ENCODE measurements around the gene TIGD4. TPM values are rescaled to one million over a fixed set of nuclear protein-coding genes. Genes with fewer than 3 reads are reported as not detected.

The TIGD4 gene
- 0.26 TPM for polyA plus RNA-seq (2013)

DNA sequence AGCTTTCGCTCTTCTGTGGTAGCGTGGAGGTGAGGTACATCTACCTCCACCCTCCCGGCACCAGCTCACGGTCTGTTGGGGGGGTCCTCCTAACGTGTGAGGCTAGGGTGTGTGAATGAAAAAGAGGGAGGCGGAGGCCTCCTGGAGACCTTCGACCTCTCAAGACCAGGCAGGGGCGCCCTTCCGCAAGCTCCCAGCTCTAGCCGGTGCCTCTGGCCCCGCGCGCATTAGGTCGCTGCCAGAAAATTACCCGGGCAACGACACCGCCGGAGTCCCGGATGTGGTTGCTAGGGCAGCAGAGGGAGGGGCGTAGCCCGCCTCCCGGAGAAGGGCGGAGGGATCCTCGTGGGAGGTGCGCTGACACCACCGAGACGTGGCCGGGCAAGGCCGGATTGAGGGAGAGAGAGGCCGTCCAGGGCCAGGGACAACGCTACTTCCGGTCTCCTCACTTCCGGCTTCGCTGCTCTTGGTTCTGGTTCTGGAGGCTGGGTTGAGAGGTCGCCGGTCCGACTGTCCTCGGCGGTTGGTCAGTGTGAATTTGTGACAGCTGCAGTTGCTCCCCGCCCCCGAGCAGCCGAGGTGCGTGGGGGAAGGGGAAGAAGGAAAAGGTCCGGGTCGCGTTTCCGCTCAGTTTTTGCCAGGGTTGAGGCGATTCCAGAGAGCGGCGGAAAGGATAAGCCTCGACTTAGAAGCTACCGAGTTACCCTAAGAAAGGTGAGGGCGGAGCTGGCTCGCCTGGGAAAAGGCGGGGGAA is at the start of gene TIGD4, which contains the start of gene ARFIP1:
Gene TIGD4, minus strand, starts transcription at position 218 of the 754 bp plus-strand sequence. CDS start 8,726 bp downstream, outside the sequence.
Gene ARFIP1, plus strand, starts transcription at position 442 of the 754 bp plus-strand sequence. CDS start 49,680 bp downstream, outside the sequence.
- POLR2A ChIA-PET: no interaction called here
- Histone ChIP-seq H3K27me3 (replicated peaks in 2 of 5; ENCODE audit: control insufficient read depth in 4 of 5, insufficient read depth in 5 of 5, low read length in 4 of 5) (no peaks in the 10 kb centered on the region), H3K4me1 (ENCODE audit: control extremely low read depth in 1 of 4, control insufficient read depth in 4 of 4, insufficient read depth in 4 of 4, low read length in 3 of 4) (peaks cover 12 to 45% (median 36%) of the 10 kb centered on the region in 4 experiments), H3K9me3 (ENCODE audit: control extremely low read depth in 1 of 5, control insufficient read depth in 4 of 5, insufficient read depth in 2 of 5, low read depth in 1 of 5, low read length in 4 of 5) (no peaks in the 10 kb centered on the region), H3K36me3 (ENCODE audit: control insufficient read depth in 4 of 4, insufficient read depth in 4 of 4, low read length in 3 of 4) (peaks cover 0 to 2% (median 0%) of the 10 kb centered on the region in 4 experiments), H3K27ac (ENCODE audit: insufficient read depth in 1 of 2, low read depth in 1 of 2, low read length in 2 of 2, poor library complexity in 1 of 2, severe bottlenecking in 2 of 2) (peak within 1 kb of the TSS in 1 of 2 experiments; percentile 72), H3K4me3 (ENCODE audit: control insufficient read depth in 1 of 7, extremely low read depth in 1 of 7, insufficient read depth in 4 of 7, low read depth in 2 of 7, low read length in 6 of 7) (peak within 1 kb of the TSS; percentile 81 to 92 (median 91))
- 0% methylated on average over 44 of the region's 55 CpGs for WGBS (ENCODE audit: insufficient coverage)
- DNase-seq: peak; percentile 91 to 94 (median 94)
- CTCF ChIA-PET: interaction anchor here (1.0 to 1.5 kb wide), 6 partner anchors 11 to 309 kb away, joined by 3 to 5 read pairs (median 3); no protein-coding TSS in a partner anchor

DNA sequence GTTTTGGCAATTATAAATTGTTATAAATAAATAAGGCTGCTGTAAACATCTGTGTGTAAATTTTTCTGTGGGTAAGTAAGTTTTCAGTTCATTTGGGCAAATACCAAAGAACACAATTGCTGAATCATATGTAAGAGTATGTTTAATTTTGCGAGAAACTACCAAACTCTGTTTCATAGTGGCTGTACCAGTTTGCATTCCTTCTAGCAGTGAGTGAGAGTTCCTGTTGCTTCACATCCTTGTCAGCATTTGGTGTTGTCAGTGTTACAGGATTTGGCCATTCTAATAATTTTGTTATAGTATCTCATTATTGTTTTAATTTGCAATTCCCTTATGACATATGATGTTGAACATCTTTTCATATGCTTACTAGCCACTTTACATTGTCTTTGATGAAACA is 48.6 kb upstream of the TIGD4 start:
- H3K4me1 ChIP-seq (ENCODE audit: control extremely low read depth in 1 of 4, control insufficient read depth in 4 of 4, insufficient read depth in 4 of 4, low read length in 3 of 4): no peaks in the 10 kb centered on the region
- H3K27me3 ChIP-seq (replicated peaks in 2 of 5; ENCODE audit: control insufficient read depth in 4 of 5, insufficient read depth in 5 of 5, low read length in 4 of 5): no peaks in the 10 kb centered on the region
- CTCF ChIA-PET: no interaction called here
- POLR2A ChIA-PET: no interaction called here
- no peak overlapping the region for H3K4me3 ChIP-seq (ENCODE audit: control insufficient read depth in 1 of 7, extremely low read depth in 1 of 7, insufficient read depth in 4 of 7, low read depth in 2 of 7, low read length in 6 of 7)
- peaks cover 0 to 8% (median 2%) of the 10 kb centered on the region in 5 experiments for H3K9me3 ChIP-seq (ENCODE audit: control extremely low read depth in 1 of 5, control insufficient read depth in 4 of 5, insufficient read depth in 2 of 5, low read depth in 1 of 5, low read length in 4 of 5)
- no peak for DNase-seq
- peaks cover 0 to 11% (median 4%) of the 10 kb centered on the region in 4 experiments for H3K36me3 ChIP-seq (ENCODE audit: control insufficient read depth in 4 of 4, insufficient read depth in 4 of 4, low read length in 3 of 4)
- no CpG with 5 or more reads among the region's 1 CpG for WGBS (ENCODE audit: insufficient coverage)
- no peak overlapping the region for H3K27ac ChIP-seq (ENCODE audit: insufficient read depth in 1 of 2, low read depth in 1 of 2, low read length in 2 of 2, poor library complexity in 1 of 2, severe bottlenecking in 2 of 2)

DNA sequence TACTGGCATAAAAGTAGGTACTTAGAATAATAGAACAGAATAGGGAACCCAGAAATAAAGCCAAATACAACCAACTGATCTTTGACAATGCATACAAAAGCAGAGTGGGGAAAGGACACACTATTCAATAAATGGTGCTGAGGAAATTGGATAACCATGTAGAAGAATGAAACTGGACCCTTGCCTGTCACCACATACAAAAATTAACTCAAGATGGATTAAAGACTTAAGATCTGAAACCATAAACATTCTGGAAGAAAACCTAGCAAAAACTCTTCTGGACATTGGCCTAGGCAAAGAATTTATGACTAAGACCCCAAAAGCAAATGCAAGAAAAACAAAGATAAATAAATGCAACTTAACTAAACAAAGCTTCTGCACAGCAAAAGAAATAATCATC is 45.8 kb upstream of the TIGD4 start:
- POLR2A ChIA-PET: no interaction called here
- Histone ChIP-seq H3K27me3 (replicated peaks in 2 of 5; ENCODE audit: control insufficient read depth in 4 of 5, insufficient read depth in 5 of 5, low read length in 4 of 5) (no peaks in the 10 kb centered on the region), H3K9me3 (ENCODE audit: control extremely low read depth in 1 of 5, control insufficient read depth in 4 of 5, insufficient read depth in 2 of 5, low read depth in 1 of 5, low read length in 4 of 5) (peaks cover 0 to 17% (median 3%) of the 10 kb centered on the region in 5 experiments), H3K4me3 (ENCODE audit: control insufficient read depth in 1 of 7, extremely low read depth in 1 of 7, insufficient read depth in 4 of 7, low read depth in 2 of 7, low read length in 6 of 7) (no peak overlapping the region), H3K36me3 (ENCODE audit: control insufficient read depth in 4 of 4, insufficient read depth in 4 of 4, low read length in 3 of 4) (no peaks in the 10 kb centered on the region), H3K4me1 (ENCODE audit: control extremely low read depth in 1 of 4, control insufficient read depth in 4 of 4, insufficient read depth in 4 of 4, low read length in 3 of 4) (no peaks in the 10 kb centered on the region), H3K27ac (ENCODE audit: insufficient read depth in 1 of 2, low read depth in 1 of 2, low read length in 2 of 2, poor library complexity in 1 of 2, severe bottlenecking in 2 of 2) (no peak overlapping the region)
- CTCF ChIA-PET: no interaction called here
- DNase-seq: no peak

DNA sequence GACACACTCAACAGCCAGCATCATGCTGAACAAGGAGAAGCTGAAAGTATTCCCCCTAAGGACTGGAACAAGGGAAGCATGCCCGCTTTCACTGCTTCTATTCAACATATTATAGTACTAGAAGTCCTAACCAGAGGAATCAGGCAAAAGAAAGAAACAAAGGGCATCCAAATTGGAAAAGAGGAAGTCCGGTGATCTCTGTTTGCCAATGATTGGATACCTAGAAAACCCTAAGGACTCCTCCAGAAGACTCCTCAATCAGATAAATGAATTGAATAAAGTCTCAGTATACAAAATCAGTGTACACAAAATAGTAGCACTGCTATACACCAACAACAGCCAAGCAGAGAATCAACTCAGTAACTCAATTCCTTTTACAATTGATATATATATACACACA is 45.0 kb upstream of the TIGD4 start:
- Histone ChIP-seq H3K9me3 (ENCODE audit: control extremely low read depth in 1 of 5, control insufficient read depth in 4 of 5, insufficient read depth in 2 of 5, low read depth in 1 of 5, low read length in 4 of 5) (peaks cover 0 to 20% (median 3%) of the 10 kb centered on the region in 5 experiments), H3K36me3 (ENCODE audit: control insufficient read depth in 4 of 4, insufficient read depth in 4 of 4, low read length in 3 of 4) (peaks cover 0 to 2% (median 1%) of the 10 kb centered on the region in 4 experiments), H3K4me1 (ENCODE audit: control extremely low read depth in 1 of 4, control insufficient read depth in 4 of 4, insufficient read depth in 4 of 4, low read length in 3 of 4) (no peaks in the 10 kb centered on the region), H3K4me3 (ENCODE audit: control insufficient read depth in 1 of 7, extremely low read depth in 1 of 7, insufficient read depth in 4 of 7, low read depth in 2 of 7, low read length in 6 of 7) (no peak overlapping the region), H3K27me3 (replicated peaks in 2 of 5; ENCODE audit: control insufficient read depth in 4 of 5, insufficient read depth in 5 of 5, low read length in 4 of 5) (no peaks in the 10 kb centered on the region), H3K27ac (ENCODE audit: insufficient read depth in 1 of 2, low read depth in 1 of 2, low read length in 2 of 2, poor library complexity in 1 of 2, severe bottlenecking in 2 of 2) (no peak overlapping the region)
- CTCF ChIA-PET: no interaction called here
- WGBS (ENCODE audit: insufficient coverage): no CpG with 5 or more reads among the region's 2 CpGs
- POLR2A ChIA-PET: no interaction called here
- no peak for DNase-seq

DNA sequence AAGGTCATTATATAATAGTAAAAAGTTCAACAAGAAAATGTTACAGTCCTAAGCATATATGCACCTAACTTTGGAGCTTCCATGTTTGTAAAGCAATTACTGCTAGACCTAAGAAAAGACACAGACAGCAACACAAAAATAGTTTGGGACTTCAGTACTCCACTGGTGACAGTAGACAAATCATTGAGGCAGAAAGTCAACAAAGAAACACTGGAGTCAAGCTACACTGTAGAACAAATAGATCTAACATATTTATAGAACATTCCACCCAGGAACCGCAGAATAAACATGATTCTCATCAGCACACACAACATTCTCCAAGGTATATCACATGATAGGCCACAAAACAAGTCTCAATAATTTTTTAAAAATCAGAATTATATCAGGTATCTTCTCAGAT is 42.8 kb upstream of the TIGD4 start:
- 100% methylated on average over 1 of the region's 1 CpG for WGBS (ENCODE audit: insufficient coverage)
- no peak overlapping the region for H3K4me3 ChIP-seq (ENCODE audit: control insufficient read depth in 1 of 7, extremely low read depth in 1 of 7, insufficient read depth in 4 of 7, low read depth in 2 of 7, low read length in 6 of 7)
- H3K36me3 ChIP-seq (ENCODE audit: control insufficient read depth in 4 of 4, insufficient read depth in 4 of 4, low read length in 3 of 4): peaks cover 2 to 8% (median 4%) of the 10 kb centered on the region in 4 experiments
- H3K4me1 ChIP-seq (ENCODE audit: control extremely low read depth in 1 of 4, control insufficient read depth in 4 of 4, insufficient read depth in 4 of 4, low read length in 3 of 4): peaks cover 0 to 5% (median 0%) of the 10 kb centered on the region in 4 experiments
- H3K27ac ChIP-seq (ENCODE audit: insufficient read depth in 1 of 2, low read depth in 1 of 2, low read length in 2 of 2, poor library complexity in 1 of 2, severe bottlenecking in 2 of 2): no peak overlapping the region
- no peak for DNase-seq
- no peaks in the 10 kb centered on the region for H3K27me3 ChIP-seq (replicated peaks in 2 of 5; ENCODE audit: control insufficient read depth in 4 of 5, insufficient read depth in 5 of 5, low read length in 4 of 5)
- CTCF ChIA-PET: no interaction called here
- POLR2A ChIA-PET: no interaction called here
- H3K9me3 ChIP-seq (ENCODE audit: control extremely low read depth in 1 of 5, control insufficient read depth in 4 of 5, insufficient read depth in 2 of 5, low read depth in 1 of 5, low read length in 4 of 5): peaks cover 0 to 21% (median 6%) of the 10 kb centered on the region in 5 experiments

DNA sequence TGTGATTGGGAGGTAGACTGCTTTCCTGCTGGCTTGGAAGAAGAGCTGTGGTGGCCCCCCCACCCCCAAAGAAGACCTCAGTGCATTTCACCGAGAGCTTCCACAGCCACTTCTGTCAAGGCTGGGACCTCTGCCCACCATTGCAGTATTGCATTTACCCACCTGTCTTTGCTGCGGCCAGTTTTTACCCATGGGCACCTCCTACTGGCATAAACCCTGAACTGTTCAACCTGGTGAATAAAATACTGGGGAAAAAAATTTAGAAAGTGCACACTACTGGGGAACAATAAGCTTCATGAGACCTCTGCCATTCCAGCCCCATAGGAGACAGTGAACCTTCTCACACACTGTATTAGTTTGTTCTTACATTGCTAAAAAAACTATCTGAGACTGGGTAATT is 40.5 kb upstream of the TIGD4 start:
- Histone ChIP-seq H3K27me3 (replicated peaks in 2 of 5; ENCODE audit: control insufficient read depth in 4 of 5, insufficient read depth in 5 of 5, low read length in 4 of 5) (no peaks in the 10 kb centered on the region), H3K4me3 (ENCODE audit: control insufficient read depth in 1 of 7, extremely low read depth in 1 of 7, insufficient read depth in 4 of 7, low read depth in 2 of 7, low read length in 6 of 7) (no peak overlapping the region), H3K27ac (ENCODE audit: insufficient read depth in 1 of 2, low read depth in 1 of 2, low read length in 2 of 2, poor library complexity in 1 of 2, severe bottlenecking in 2 of 2) (no peak overlapping the region), H3K36me3 (ENCODE audit: control insufficient read depth in 4 of 4, insufficient read depth in 4 of 4, low read length in 3 of 4) (peaks cover 4 to 8% (median 6%) of the 10 kb centered on the region in 4 experiments), H3K4me1 (ENCODE audit: control extremely low read depth in 1 of 4, control insufficient read depth in 4 of 4, insufficient read depth in 4 of 4, low read length in 3 of 4) (peaks cover 0 to 8% (median 0%) of the 10 kb centered on the region in 4 experiments), H3K9me3 (ENCODE audit: control extremely low read depth in 1 of 5, control insufficient read depth in 4 of 5, insufficient read depth in 2 of 5, low read depth in 1 of 5, low read length in 4 of 5) (peaks cover 7 to 34% (median 11%) of the 10 kb centered on the region in 5 experiments)
- ChIA-PET POLR2A (no interaction called here), CTCF (interaction anchor here (0.8 to 1.8 kb wide), 3 partner anchors 9 to 20 kb away, joined by 3 to 6 read pairs (median 3); no protein-coding TSS in a partner anchor)
- 92% methylated on average over 2 of the region's 2 CpGs for WGBS (ENCODE audit: insufficient coverage)
- no peak for DNase-seq

DNA sequence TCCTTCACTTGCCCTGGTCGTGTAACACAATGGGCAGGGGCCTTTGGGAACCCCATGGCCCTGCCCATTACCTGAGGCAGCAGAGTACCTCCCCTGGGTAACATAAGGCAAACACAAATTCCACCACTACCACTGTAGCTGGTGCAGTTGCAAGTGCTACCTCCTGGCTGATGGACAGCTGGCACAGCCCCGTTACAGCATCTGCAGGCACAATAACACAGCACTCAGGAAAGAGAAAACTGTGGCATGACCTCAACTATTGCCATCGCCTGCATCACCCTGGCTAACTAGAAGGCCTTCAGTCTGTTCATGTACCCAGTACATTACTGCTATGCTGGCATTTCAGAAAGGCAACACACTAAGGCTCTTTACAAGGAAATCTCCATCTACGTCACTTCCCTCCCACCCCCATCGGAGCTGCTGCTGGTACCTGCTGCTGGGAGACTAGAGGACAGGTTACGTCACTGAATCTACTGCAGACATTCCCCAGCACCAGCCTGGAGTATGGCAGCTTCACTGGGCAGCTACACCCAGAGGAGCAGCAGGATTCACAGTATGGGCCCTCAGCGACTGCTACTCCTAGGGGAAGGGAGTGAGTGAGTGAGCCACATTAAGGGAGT is 39.6 kb upstream of the TIGD4 start:
- no peak overlapping the region for H3K27ac ChIP-seq (ENCODE audit: insufficient read depth in 1 of 2, low read depth in 1 of 2, low read length in 2 of 2, poor library complexity in 1 of 2, severe bottlenecking in 2 of 2)
- peaks cover 8 to 42% (median 13%) of the 10 kb centered on the region in 5 experiments for H3K9me3 ChIP-seq (ENCODE audit: control extremely low read depth in 1 of 5, control insufficient read depth in 4 of 5, insufficient read depth in 2 of 5, low read depth in 1 of 5, low read length in 4 of 5)
- H3K4me3 ChIP-seq (ENCODE audit: control insufficient read depth in 1 of 7, extremely low read depth in 1 of 7, insufficient read depth in 4 of 7, low read depth in 2 of 7, low read length in 6 of 7): no peak overlapping the region
- H3K36me3 ChIP-seq (ENCODE audit: control insufficient read depth in 4 of 4, insufficient read depth in 4 of 4, low read length in 3 of 4): peaks cover 6 to 15% (median 10%) of the 10 kb centered on the region in 4 experiments
- no peak for DNase-seq
- ChIA-PET POLR2A (no interaction called here), CTCF (interaction anchor here (1.3 to 1.8 kb wide), 2 partner anchors 10 kb away, joined by 3 to 6 read pairs; no protein-coding TSS in a partner anchor)
- no peaks in the 10 kb centered on the region for H3K27me3 ChIP-seq (replicated peaks in 2 of 5; ENCODE audit: control insufficient read depth in 4 of 5, insufficient read depth in 5 of 5, low read length in 4 of 5)
- 97% methylated on average over 6 of the region's 7 CpGs for WGBS (ENCODE audit: insufficient coverage)
- H3K4me1 ChIP-seq (ENCODE audit: control extremely low read depth in 1 of 4, control insufficient read depth in 4 of 4, insufficient read depth in 4 of 4, low read length in 3 of 4): peaks cover 0 to 8% (median 0%) of the 10 kb centered on the region in 4 experiments

Measured in common myeloid progenitor, CD34-positive (primary cell).